ENCODE results near the gene DEPDC5.
"Not testable (repeated sequence)": the region's sequence is repeated elsewhere in the genome, so short reads cannot be mapped to it uniquely, and the experiment has no call there.

DEPDC5 gene

DNA sequence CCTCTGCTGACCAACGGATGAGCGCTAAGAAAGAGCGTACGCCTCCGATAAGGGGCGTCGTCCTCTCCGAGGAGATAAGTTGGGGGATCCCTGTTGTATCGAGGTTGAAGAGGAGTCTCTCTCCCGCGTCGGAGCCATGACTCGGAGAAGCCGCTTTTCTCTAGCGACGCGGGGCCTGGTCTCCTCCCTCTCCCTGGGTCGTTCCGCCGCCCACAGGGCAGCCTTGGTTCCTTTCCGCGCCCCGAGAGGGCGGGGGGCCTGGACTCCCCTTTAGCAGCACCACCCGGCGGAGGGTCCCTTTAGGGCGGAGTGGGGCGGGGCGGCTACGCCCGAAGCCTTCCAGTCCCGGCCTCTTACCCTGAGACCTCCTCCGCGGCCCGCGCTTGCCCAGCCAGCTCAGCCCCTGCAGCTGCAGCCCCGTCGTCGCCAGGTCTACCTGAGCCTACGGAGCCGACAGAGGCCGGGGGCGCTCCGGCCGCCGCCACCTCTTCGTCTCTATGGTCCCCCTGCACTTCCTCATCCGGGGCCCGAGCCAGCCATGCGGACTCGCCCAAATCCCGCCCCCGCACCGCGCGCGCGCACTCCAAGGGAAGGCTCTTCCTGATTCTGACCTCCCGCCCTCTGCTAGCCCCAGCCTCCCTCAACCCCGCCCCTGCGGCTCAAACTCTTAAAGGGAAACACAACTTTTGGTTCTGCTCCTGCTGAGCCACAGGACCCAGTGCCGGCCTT is 4.0 kb upstream of the DEPDC5 start, which contains the start of gene PRR14L:
PRR14L (minus strand) TSS at position 497 of the 729 bp plus-strand sequence. CDS start 11,272 bp downstream, outside the sequence.
- Histone ChIP-seq H3K27me3 (ENCODE audit: insufficient read depth, insufficient read length) (no peaks in the 10 kb centered on the region), H3K36me3 (ENCODE audit: insufficient read depth, insufficient read length, low read length) (peaks cover 10% of the 10 kb centered on the region), H3K9ac (ENCODE audit: insufficient read length, low read depth) (peak within 1 kb of the TSS; percentile 96), H3K4me1 (ENCODE audit: insufficient read depth, insufficient read length) (no peaks in the 10 kb centered on the region), H3K9me3 (ENCODE audit: insufficient read depth, low read length) (no peaks in the 10 kb centered on the region), H3K4me3 (ENCODE audit: insufficient read length, low read depth) (peak within 1 kb of the TSS; percentile 86)
- peak; percentile 88 for DNase-seq (ENCODE audit: low read depth, low spot score)
- TF ChIP-seq SUZ12 (IDR thresholded peaks at IDR 0.05; ENCODE audit: extremely low read depth, insufficient read depth, insufficient read length) (no peak), ZNF274 (IDR thresholded peaks at IDR 0.05; ENCODE audit: low read depth, low read length) (no peak), YY1 (IDR thresholded peaks at IDR 0.05; ENCODE audit: insufficient read depth, insufficient read length) (no peak)

DNA sequence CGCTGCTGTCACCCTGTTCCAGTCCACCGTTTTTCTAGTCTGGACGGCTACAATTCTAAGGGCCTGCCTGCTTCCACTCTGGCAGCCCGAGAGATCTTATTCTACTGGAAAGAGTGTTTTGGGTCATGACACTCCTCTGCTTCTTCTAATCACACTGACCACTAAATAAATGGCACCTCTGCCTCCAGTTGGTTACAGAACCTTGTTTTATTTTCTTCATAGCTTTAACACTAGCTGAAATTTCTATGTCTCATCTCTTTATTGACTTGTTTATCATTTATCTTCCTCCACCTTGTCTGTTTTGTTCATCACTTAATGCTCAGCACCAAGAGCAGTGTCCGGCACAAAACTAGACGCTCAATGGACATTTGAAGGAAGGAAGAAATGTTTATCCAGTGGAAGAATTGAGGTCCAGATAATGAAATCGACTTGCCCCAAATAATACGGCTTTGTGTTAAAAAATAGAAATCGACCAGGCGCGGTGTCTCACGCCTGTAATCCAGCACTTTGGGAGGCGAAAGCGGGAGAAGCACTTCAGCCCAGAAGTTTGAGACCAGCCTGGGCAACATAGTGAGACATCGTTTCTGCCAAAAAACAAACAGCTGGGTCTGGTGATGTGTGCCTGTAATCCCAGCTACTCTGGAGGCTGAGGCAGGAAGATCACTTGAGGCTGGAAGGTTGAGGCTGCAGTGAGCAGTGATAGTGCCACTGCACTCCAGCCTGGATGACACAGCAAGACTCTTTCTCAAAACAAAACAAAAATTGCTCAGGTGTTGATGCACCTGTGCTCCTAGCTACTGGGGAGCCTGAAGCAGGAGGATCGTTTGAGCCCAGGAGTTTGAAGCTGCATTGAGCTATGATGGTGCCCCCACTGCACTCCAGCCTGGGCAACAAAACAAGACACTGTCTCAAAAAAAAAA is 3.2 kb upstream of the DEPDC5 start:
- Histone ChIP-seq H3K4me1 (ENCODE audit: insufficient read depth, insufficient read length) (no peaks in the 10 kb centered on the region), H3K9me3 (ENCODE audit: insufficient read depth, low read length) (no peaks in the 10 kb centered on the region), H3K4me3 (ENCODE audit: insufficient read length, low read depth) (peak overlapping the region; percentile 18), H3K9ac (ENCODE audit: insufficient read length, low read depth) (peak overlapping the region; percentile 64), H3K36me3 (ENCODE audit: insufficient read depth, insufficient read length, low read length) (peaks cover 10% of the 10 kb centered on the region), H3K27me3 (ENCODE audit: insufficient read depth, insufficient read length) (no peaks in the 10 kb centered on the region)
- TF ChIP-seq YY1 (IDR thresholded peaks at IDR 0.05; ENCODE audit: insufficient read depth, insufficient read length) (no peak), ZNF274 (IDR thresholded peaks at IDR 0.05; ENCODE audit: low read depth, low read length) (no peak), SUZ12 (IDR thresholded peaks at IDR 0.05; ENCODE audit: extremely low read depth, insufficient read depth, insufficient read length) (no peak)
- DNase-seq (ENCODE audit: low read depth, low spot score): no peak

GRCh38 chr22:31752096-31752847 is 1.5 kb upstream of the DEPDC5 start:
- DNase-seq (ENCODE audit: low read depth, low spot score): no peak
- Histone ChIP-seq H3K9ac (ENCODE audit: insufficient read length, low read depth) (peak overlapping the region; percentile 70), H3K4me1 (ENCODE audit: insufficient read depth, insufficient read length) (no peaks in the 10 kb centered on the region), H3K9me3 (ENCODE audit: insufficient read depth, low read length) (no peaks in the 10 kb centered on the region), H3K36me3 (ENCODE audit: insufficient read depth, insufficient read length, low read length) (peaks cover 7% of the 10 kb centered on the region), H3K4me3 (ENCODE audit: insufficient read length, low read depth) (no peak overlapping the region), H3K27me3 (ENCODE audit: insufficient read depth, insufficient read length) (no peaks in the 10 kb centered on the region)
- TF ChIP-seq ZNF274 (IDR thresholded peaks at IDR 0.05; ENCODE audit: low read depth, low read length) (no peak), YY1 (IDR thresholded peaks at IDR 0.05; ENCODE audit: insufficient read depth, insufficient read length) (no peak), SUZ12 (IDR thresholded peaks at IDR 0.05; ENCODE audit: extremely low read depth, insufficient read depth, insufficient read length) (no peak)

- Histone ChIP-seq H3K36me3 (ENCODE audit: insufficient read depth, insufficient read length, low read length) (peaks cover 7% of the 10 kb centered on the region), H3K4me3 (ENCODE audit: insufficient read length, low read depth) (peak overlapping the region; percentile 35), H3K4me1 (ENCODE audit: insufficient read depth, insufficient read length) (no peaks in the 10 kb centered on the region), H3K27me3 (ENCODE audit: insufficient read depth, insufficient read length) (no peaks in the 10 kb centered on the region), H3K9me3 (ENCODE audit: insufficient read depth, low read length) (no peaks in the 10 kb centered on the region), H3K9ac (ENCODE audit: insufficient read length, low read depth) (peak overlapping the region; percentile 67)
- TF ChIP-seq ZNF274 (IDR thresholded peaks at IDR 0.05; ENCODE audit: low read depth, low read length) (no peak), SUZ12 (IDR thresholded peaks at IDR 0.05; ENCODE audit: extremely low read depth, insufficient read depth, insufficient read length) (no peak), YY1 (IDR thresholded peaks at IDR 0.05; ENCODE audit: insufficient read depth, insufficient read length) (no peak)
- DNase-seq (ENCODE audit: low read depth, low spot score): no peak
These were observed 700 bp upstream of the DEPDC5 start for GRCh38 chr22:31753005-31753633.

DNA sequence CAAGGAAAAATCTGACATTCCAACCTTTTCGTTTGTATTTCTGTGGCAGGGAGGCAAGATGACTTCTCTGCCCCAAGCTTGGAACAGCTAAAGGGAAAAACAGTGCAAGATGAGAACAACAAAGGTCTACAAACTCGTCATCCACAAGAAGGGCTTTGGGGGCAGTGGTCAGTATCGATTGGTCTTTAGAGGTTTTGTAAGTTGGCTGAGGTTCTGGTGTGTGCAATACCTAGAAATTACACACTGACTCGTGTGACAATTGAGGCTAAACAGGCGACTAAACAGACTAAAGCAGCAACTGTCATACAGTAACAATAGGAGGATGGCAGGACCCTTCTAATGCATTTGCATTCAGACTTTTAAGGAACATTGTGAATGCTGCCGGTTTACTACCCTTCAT is 994 bp downstream of the DEPDC5 start:
- Histone ChIP-seq H3K9me3 (ENCODE audit: insufficient read depth, low read length) (no peaks in the 10 kb centered on the region), H3K4me1 (ENCODE audit: insufficient read depth, insufficient read length) (no peaks in the 10 kb centered on the region), H3K27me3 (ENCODE audit: insufficient read depth, insufficient read length) (no peaks in the 10 kb centered on the region), H3K9ac (ENCODE audit: insufficient read length, low read depth) (peak overlapping the region; percentile 92), H3K36me3 (ENCODE audit: insufficient read depth, insufficient read length, low read length) (peaks cover 16% of the 10 kb centered on the region), H3K4me3 (ENCODE audit: insufficient read length, low read depth) (peak overlapping the region; percentile 84)
- no peak for TF ChIP-seq SUZ12 (IDR thresholded peaks at IDR 0.05; ENCODE audit: extremely low read depth, insufficient read depth, insufficient read length)
- no peak for TF ChIP-seq YY1 (IDR thresholded peaks at IDR 0.05; ENCODE audit: insufficient read depth, insufficient read length)
- TF ChIP-seq ZNF274 (IDR thresholded peaks at IDR 0.05; ENCODE audit: low read depth, low read length): no peak
- DNase-seq (ENCODE audit: low read depth, low spot score): no peak

GRCh38 chr22:31757265-31757664 is 3.4 kb downstream of the DEPDC5 start:
- DNase-seq (ENCODE audit: low read depth, low spot score): no peak
- no peaks in the 10 kb centered on the region for H3K27me3 ChIP-seq (ENCODE audit: insufficient read depth, insufficient read length)
- no peak overlapping the region for H3K9ac ChIP-seq (ENCODE audit: insufficient read length, low read depth)
- H3K9me3 ChIP-seq (ENCODE audit: insufficient read depth, low read length): no peaks in the 10 kb centered on the region
- peaks cover 24% of the 10 kb centered on the region for H3K36me3 ChIP-seq (ENCODE audit: insufficient read depth, insufficient read length, low read length)
- H3K4me3 ChIP-seq (ENCODE audit: insufficient read length, low read depth): no peak overlapping the region
- no peaks in the 10 kb centered on the region for H3K4me1 ChIP-seq (ENCODE audit: insufficient read depth, insufficient read length)
- TF ChIP-seq SUZ12 (IDR thresholded peaks at IDR 0.05; ENCODE audit: extremely low read depth, insufficient read depth, insufficient read length) (no peak), ZNF274 (IDR thresholded peaks at IDR 0.05; ENCODE audit: low read depth, low read length) (no peak)

DNA sequence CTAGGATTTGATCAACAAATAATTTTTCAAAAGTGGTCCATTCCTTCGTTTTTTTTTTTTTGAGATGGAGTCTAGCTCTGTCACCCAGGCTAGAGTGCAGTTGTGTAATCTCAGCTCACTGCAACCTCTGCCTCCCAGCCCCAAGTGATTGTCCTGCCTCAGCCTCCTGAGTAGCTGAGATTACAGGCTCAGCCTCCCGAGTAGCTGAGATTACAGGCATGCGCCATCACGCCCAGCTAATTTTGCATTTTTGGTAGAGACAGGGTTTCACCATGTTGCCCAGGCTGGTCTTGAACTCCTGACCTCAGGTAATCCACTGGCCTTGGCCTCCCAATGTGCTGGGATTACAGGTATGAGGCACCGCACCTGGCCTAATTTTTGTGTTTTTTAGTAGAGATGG is 5.0 kb downstream of the DEPDC5 start:
- not testable (repeated sequence) for H3K9me3 ChIP-seq (ENCODE audit: insufficient read depth, low read length); H3K27me3 ChIP-seq (ENCODE audit: insufficient read depth, insufficient read length); H3K4me1 ChIP-seq (ENCODE audit: insufficient read depth, insufficient read length); DNase-seq (ENCODE audit: low read depth, low spot score); H3K4me3 ChIP-seq (ENCODE audit: insufficient read length, low read depth); H3K9ac ChIP-seq (ENCODE audit: insufficient read length, low read depth)
- H3K36me3 ChIP-seq (ENCODE audit: insufficient read depth, insufficient read length, low read length): peaks cover 24% of the 10 kb centered on the region

Measured in NT2/D1 (cell line).